Mammary epithelial cell (primary cell): ENCODE data around the gene CWH43.
"Not testable (repeated sequence)": the region's sequence is repeated elsewhere in the genome, so short reads cannot be mapped to it uniquely, and the experiment has no call there.

Source experiments
- EZH2 ChIP-seq: IDR thresholded peaks from 2 replicates; pipeline ENCODE4 v1.6.1; 2012; ENCODE audit warnings: low read length, inconsistent platforms, borderline replicate concordance
- TF ChIP-seq, protein P1 (sequence below), 2 donors: IDR thresholded peaks in 1 of 2; conservative IDR thresholded peaks in 1 of 2; 2 replicates each; pipeline ENCODE4 v1.5.1; 2011 to 2012; ENCODE audit warnings: inconsistent platforms in 2 of 2, low read length in 2 of 2, mild to moderate bottlenecking in 2 of 2, control low read depth in 1 of 2, low read depth in 1 of 2; ENCODE audit not compliant: insufficient read depth in 1 of 2; ENCODE audit errors: extremely low read depth in 1 of 2

DNA sequence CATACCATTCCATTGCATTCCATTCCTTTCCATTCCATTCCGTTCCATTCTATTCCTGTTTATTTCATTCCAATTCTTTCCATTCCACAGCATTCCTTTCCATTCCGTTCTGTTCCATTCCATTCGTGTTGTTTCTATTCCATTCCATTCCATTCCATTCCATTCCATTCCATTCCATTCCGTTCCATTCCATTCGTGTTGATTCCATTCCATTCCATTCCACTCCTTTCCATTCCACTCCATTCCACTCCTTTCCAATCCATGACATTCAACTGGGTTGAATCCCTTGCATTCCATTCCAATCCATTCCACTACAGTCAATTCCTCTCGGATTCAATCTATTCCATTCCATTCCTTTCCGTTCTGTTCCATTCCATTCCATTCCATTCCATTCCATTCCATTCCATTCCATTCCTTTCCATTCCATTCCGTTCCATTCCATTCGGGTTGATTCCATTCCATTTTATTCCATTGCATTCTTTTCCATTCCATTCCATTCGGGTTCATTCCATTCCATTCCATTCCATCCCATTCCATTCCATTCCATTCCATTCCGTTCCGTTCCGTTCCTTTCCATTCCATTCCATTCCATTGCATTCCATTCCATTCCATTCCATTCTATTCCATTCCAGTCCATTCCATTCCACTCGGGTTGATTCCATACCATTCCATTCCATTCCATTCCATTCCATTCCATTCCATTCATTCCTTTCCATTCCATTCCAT, 112.1 kb downstream of the CWH43 start:
- TF ChIP-seq, protein P1, sequence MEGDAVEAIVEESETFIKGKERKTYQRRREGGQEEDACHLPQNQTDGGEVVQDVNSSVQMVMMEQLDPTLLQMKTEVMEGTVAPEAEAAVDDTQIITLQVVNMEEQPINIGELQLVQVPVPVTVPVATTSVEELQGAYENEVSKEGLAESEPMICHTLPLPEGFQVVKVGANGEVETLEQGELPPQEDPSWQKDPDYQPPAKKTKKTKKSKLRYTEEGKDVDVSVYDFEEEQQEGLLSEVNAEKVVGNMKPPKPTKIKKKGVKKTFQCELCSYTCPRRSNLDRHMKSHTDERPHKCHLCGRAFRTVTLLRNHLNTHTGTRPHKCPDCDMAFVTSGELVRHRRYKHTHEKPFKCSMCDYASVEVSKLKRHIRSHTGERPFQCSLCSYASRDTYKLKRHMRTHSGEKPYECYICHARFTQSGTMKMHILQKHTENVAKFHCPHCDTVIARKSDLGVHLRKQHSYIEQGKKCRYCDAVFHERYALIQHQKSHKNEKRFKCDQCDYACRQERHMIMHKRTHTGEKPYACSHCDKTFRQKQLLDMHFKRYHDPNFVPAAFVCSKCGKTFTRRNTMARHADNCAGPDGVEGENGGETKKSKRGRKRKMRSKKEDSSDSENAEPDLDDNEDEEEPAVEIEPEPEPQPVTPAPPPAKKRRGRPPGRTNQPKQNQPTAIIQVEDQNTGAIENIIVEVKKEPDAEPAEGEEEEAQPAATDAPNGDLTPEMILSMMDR (conservative IDR thresholded peaks at IDR 0.05 in 1 of 2, IDR thresholded peaks at IDR 0.05 in 1 of 2; ENCODE audit: extremely low read depth in 1 of 2, insufficient read depth in 1 of 2, low read depth in 1 of 2, low read length in 2 of 2), result not testable (repeated sequence)
- TF ChIP-seq EZH2, result not testable (repeated sequence)
